ENCODE measurements around the gene MVD.

The MVD gene

GRCh38 chr16:88654363-88655052 is 8.4 kb downstream of the MVD start:
- H3K4me3 ChIP-seq (ENCODE audit: low read depth, low read length) = no peak overlapping the region
- TF ChIP-seq CTCF (IDR thresholded peaks at IDR 0.05; ENCODE audit: borderline replicate concordance, insufficient read depth, low read depth, low read length) = no peak

GRCh38 chr16:88653596-88654362 is 9.1 kb downstream of the MVD start:
- no peak overlapping the region for H3K4me3 ChIP-seq (ENCODE audit: low read depth, low read length)
- no peak for TF ChIP-seq CTCF (IDR thresholded peaks at IDR 0.05; ENCODE audit: borderline replicate concordance, insufficient read depth, low read depth, low read length)

GRCh38 chr16:88653101-88653500 is 9.8 kb downstream of the MVD start:
- no peak for TF ChIP-seq CTCF (IDR thresholded peaks at IDR 0.05; ENCODE audit: borderline replicate concordance, insufficient read depth, low read depth, low read length)
- H3K4me3 ChIP-seq (ENCODE audit: low read depth, low read length) = no peak overlapping the region

- no peak for TF ChIP-seq CTCF (IDR thresholded peaks at IDR 0.05; ENCODE audit: borderline replicate concordance, insufficient read depth, low read depth, low read length)
- H3K4me3 ChIP-seq (ENCODE audit: low read depth, low read length) = no peak overlapping the region
These were observed 10.2 kb downstream of the MVD start for GRCh38 chr16:88652762-88653063.

- peak overlapping the region; percentile 48 for H3K4me3 ChIP-seq (ENCODE audit: low read depth, low read length)
- no peak for TF ChIP-seq CTCF (IDR thresholded peaks at IDR 0.05; ENCODE audit: borderline replicate concordance, insufficient read depth, low read depth, low read length)
These were observed 10.7 kb downstream of the MVD start for GRCh38 chr16:88651989-88652761.

- TF ChIP-seq CTCF (IDR thresholded peaks at IDR 0.05; ENCODE audit: borderline replicate concordance, insufficient read depth, low read depth, low read length) = no peak
- peak overlapping the region; percentile 97 for H3K4me3 ChIP-seq (ENCODE audit: low read depth, low read length)
These were observed 11.5 kb downstream of the MVD start for GRCh38 chr16:88651276-88651988.

All from GM12875 (cell line).